Measurements from ENCODE around the gene UBE2R2.

GRCh38 chr9:33880211-33881089 lies 63.5 kb downstream of the UBE2R2 start:
- TF ChIP-seq SUZ12 (IDR thresholded peaks at IDR 0.05; ENCODE audit: extremely low read depth, insufficient read depth, insufficient read length) (no peak), YY1 (IDR thresholded peaks at IDR 0.05; ENCODE audit: insufficient read depth, insufficient read length) (no peak), ZNF274 (IDR thresholded peaks at IDR 0.05; ENCODE audit: low read depth, low read length) (no peak)
